ENCODE data around the gene PLA2G4F.

The PLA2G4F gene

DNA sequence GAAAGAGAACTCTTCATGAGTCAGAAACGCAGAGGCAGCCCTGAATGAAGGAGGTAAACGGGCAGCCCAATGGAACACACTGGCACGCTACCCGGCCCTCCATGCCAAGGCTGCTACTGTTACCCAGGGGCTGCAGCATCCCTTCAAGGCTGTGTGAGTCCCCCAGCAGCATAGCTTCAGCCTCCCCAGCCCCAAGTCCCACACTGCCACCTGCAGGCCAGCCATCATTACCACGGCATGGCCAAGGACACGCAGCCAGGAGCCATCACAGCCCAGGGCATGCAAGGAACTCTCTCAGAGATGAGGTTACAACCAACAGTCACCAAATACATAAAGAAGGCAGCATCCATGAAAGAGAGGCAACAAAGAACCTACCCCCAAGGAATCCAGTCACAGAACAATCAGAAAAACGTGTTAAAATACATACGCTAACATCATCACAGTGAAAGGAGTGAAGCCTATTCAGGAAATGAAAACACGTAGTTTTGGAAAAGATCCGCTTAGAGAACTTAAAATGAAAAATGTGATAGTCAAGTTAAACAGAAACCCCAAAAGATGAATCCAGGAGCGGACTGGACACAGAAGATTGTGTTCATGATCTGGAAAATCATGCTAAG lies 22.4 kb downstream of the PLA2G4F start (continued):
- TF ChIP-seq CTCF (tag by site-specific recombination; IDR thresholded peaks at IDR 0.05) (peak; percentile 71), ZNF10 (tag by site-specific recombination; IDR thresholded peaks at IDR 0.05) (no peak), FEZF1 (tag by site-specific recombination; IDR thresholded peaks at IDR 0.05) (no peak), ZBTB49 (tag by site-specific recombination; IDR thresholded peaks at IDR 0.05; ENCODE audit: low read depth) (no peak), ZNF114 (tag by site-specific recombination; IDR thresholded peaks at IDR 0.05) (no peak), ZNF677 (tag by site-specific recombination; IDR thresholded peaks at IDR 0.05) (no peak), ZNF2 (tag by site-specific recombination; IDR thresholded peaks at IDR 0.05) (0 out of 2 replicates have a peak, but pooled peaks have one; percentile 54), ZNF221 (tag by site-specific recombination; IDR thresholded peaks at IDR 0.05; ENCODE audit: borderline replicate concordance) (no peak), ZNF654 (tag by site-specific recombination; IDR thresholded peaks at IDR 0.05; ENCODE audit: low read depth) (peak; percentile 71), ZNF558 (tag by site-specific recombination; IDR thresholded peaks at IDR 0.05) (no peak), ZFP41 (tag by site-specific recombination; IDR thresholded peaks at IDR 0.05; ENCODE audit: borderline replicate concordance) (no peak), OVOL3 (tag by site-specific recombination; IDR thresholded peaks at IDR 0.05) (no peak)

- Histone ChIP-seq H3K36me3 (ENCODE audit: control insufficient read depth in 2 of 2, insufficient read depth in 1 of 2, low read length in 2 of 2) (no peaks in the 10 kb centered on the region), H3K9me3 (ENCODE audit: control insufficient read depth, insufficient read depth, low read depth, low read length) (no peaks in the 10 kb centered on the region), H3K4me3 (ENCODE audit: low read depth, low read length) (no peak overlapping the region), H3K4me1 (ENCODE audit: control insufficient read depth, insufficient read depth, low read length) (peaks cover 9% of the 10 kb centered on the region), H3K27ac (ENCODE audit: extremely low read depth, low read depth, low read length) (no peak overlapping the region)
- TF ChIP-seq ZNF610 (tag by site-specific recombination; IDR thresholded peaks at IDR 0.05; ENCODE audit: borderline replicate concordance) (no peak), AEBP2 (tag by site-specific recombination; IDR thresholded peaks at IDR 0.05; ENCODE audit: borderline replicate concordance) (no peak), ZNF175 (tag by site-specific recombination; IDR thresholded peaks at IDR 0.05) (no peak), ZBTB26 (tag by site-specific recombination; optimal IDR thresholded peaks at IDR 0.05) (no peak), KLF1 (tag by site-specific recombination; IDR thresholded peaks at IDR 0.05) (no peak), ZNF37A (tag by site-specific recombination; IDR thresholded peaks at IDR 0.05) (no peak), IKZF3 (tag by site-specific recombination; IDR thresholded peaks at IDR 0.05) (no peak), ZNF16 (tag by site-specific recombination; IDR thresholded peaks at IDR 0.05; ENCODE audit: low read depth) (no peak)
- POLR2A ChIA-PET: no interaction called here
- CTCF ChIA-PET: interaction anchor here (0.6 to 1.9 kb wide), 6 partner anchors 8 to 397 kb away, joined by 3 to 12 read pairs (median 4); no protein-coding TSS in a partner anchor
Measured at GRCh38 chr15:42133356-42133755, 23.1 kb downstream of the PLA2G4F start.

Data from HEK293 (cell line).